DMS53 treated with DMSO at 0.1 percent for 48 hours (cell line): ENCODE measurements around the gene BCL11A.
A peak's percentile ranks its signal among the peaks of the same experiment; 100 is the strongest.

Source experiments
- DNase-seq: peaks from one replicate; lab custom pipeline; 2025; ENCODE audit not compliant: unreplicated experiment; lab: John Stamatoyannopoulos, UW

Gene BCL11A

DNA sequence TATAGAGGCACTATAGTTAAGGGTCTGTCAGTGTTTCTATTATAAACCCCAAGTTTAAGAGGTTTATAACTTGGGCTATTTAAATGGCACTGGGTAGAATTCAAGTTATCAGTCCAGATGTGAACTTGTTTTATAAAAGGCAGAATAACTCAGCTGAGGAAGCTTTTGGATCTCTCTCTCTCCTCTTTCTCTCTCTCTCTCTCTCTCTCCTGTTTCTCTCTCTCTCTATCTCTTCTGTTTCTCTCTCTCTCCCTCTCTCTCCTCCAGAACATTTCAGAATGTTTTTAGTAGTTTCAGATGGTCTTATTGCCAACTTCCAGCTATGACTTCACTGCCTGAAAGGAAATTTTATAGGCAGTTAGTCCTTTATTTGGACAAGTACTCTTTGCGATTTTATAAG, 6.4 kb upstream of the BCL11A start:
- DNase-seq, result no peak

GRCh38 chr2:60558536-60558935, 5.1 kb upstream of the BCL11A start:
- DNase-seq, result no peak

DNA sequence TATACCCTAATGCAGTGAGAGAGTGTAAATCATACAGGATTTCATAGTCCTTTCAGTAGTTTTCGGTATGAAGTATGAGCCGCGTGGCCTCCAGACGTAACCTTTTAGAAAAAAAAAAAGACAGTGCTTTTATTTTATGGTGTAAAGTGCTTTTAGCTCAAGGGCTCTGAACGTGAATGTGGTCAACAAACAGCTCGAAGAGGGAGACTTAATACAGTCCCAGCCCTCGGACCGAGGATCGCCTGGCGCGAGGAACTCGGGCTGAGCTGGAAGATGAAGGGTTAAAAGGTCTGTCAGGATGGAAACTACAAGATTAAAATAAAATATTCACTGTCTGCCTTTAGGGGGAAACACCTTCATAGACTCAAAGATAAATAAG, 4.0 kb upstream of the BCL11A start:
- DNase-seq, result no peak

- no peak for DNase-seq
Measured at GRCh38 chr2:60556576-60557485, 3.4 kb upstream of the BCL11A start.

GRCh38 chr2:60556175-60556574, 2.7 kb upstream of the BCL11A start:
- DNase-seq, result no peak

GRCh38 chr2:60555783-60556139, 2.3 kb upstream of the BCL11A start:
- peak; percentile 50 for DNase-seq

DNA sequence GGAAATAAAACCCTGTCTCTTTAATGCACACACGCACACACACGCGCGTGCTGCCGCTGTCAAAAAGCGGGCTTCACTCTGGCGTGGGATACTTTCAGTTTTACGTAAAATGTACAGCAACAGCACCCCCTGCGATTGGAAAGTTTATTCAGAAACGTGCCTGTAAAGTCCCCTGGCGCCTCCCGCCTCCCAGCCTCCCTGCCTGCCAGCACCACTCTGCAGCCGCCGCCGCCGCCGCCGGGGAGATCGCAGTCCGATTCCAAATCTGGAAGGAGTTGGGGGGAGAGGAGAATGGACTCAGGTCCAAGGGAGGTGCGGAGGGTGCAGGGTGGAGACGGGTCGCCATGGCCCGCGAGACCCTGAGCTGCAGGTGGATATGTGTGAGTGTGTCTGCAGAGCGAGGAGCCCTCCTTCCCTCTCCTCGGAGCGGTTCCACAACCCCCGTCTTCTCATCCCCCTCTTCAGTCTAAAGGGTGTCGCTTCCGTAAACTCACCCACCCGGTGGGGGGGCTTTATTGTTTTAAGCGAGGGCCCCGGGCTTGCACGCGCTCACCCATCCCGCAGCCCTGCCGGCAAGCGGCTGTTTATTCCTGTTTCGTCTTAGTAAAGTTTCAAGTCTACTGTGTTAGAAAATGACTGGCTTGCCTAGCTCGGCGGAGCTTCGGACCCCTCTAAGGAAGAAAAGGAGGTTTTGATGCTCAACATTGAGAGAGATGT, 1.8 kb upstream of the BCL11A start:
- peak; percentile 67 for DNase-seq

DNA sequence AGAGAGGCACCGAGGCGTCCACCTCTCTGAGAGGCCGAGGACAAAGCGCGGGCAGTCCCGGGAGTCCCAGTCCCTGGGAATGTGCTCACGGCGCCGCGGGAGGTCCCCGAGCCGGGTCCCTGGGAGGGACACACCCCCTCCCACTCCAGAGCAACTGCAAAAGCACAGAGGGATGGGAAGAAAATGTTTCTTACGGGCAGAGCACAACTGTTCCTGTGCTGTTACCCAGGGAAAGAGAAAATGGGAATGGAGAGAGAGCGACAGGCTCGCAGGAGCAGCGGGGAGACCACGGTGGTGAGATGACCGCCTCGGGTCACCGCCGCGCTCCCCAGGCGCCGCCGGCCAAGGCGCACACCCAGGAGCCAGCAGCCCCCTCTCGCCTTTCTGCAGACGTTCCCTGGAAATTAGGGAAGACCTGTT, 1.2 kb upstream of the BCL11A start:
- DNase-seq, result peak; percentile 36

DNA sequence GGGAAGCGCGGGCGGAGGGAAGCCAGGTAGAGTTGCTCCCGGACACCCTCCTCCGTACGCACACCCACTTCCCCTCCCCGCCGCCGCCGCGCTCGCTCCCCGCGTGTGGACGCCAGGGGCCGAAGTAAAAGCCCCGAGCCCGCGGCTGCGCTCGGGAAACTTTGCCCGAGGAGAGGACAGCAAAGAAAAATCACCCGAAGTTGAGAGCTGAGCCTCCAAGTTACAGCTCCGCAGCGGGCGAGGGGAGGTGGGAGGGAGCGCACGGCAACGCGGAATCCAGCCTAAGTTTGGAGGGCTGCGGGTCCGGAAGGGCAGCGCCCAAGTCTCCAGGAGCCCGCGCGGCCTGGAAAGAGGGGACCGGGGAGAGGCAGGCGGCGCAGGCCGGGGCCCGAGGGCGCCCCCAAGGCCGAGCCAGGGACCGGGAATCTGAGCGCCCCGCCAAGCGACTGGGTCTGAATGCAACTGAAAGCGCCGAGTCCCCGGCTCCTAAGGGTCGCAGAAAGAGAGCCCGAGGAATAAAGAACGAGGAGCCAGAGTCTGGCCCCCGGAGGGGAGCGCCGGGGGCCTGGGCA, 706 bp upstream of the BCL11A start:
- DNase-seq, result peak; percentile 44

GRCh38 chr2:60552851-60553494, 481 bp downstream of the BCL11A start:
- no peak for DNase-seq

DNA sequence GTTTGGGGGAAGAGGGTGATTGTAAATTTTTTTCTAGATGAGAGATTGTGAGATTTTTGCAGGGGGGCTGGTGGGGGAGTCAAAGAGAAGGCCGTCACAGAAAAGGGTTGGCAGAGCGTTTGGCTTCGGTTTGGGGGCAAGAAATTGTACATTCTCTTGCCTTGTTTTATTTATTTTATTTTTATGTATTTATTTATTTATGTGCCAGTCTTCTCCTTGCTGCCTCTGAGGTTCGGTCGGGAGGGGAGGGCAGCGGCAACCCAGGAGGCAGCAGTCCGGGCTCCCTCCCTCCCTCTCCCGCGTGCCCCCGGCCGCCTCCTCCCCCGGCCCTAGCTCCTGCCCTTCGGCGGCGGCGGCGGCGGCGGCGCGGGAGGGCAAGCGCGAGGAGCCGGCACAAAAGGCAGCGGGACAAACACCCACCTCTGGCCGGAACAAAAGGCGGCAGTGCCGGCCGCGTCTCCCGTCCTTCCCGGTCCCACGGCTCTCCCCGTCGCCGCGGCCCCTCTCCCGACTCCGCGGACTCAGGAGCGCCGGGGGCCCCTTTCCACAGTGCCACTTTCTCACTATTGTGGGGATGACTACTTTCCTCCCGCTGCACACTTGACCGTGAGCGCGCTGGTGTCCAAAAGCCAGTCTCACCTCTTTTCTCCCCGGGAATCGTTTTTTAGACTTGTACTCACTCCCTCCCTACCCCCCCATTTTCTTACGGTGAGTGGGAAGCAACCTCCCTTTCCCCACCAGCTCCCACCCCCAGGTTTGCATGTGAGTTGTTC, 1.2 kb downstream of the BCL11A start:
- DNase-seq, result peak; percentile 53

- DNase-seq, result peak; percentile 43
Measured at GRCh38 chr2:60551240-60552077, 2.0 kb downstream of the BCL11A start.

- DNase-seq, result no peak
Measured at GRCh38 chr2:60550984-60551239, 2.5 kb downstream of the BCL11A start.

- peak; percentile 69 for DNase-seq
Measured at GRCh38 chr2:60550178-60550983, 3.1 kb downstream of the BCL11A start.

- DNase-seq, result peak; percentile 54
Measured at GRCh38 chr2:60549928-60550177, 3.6 kb downstream of the BCL11A start.

DNA sequence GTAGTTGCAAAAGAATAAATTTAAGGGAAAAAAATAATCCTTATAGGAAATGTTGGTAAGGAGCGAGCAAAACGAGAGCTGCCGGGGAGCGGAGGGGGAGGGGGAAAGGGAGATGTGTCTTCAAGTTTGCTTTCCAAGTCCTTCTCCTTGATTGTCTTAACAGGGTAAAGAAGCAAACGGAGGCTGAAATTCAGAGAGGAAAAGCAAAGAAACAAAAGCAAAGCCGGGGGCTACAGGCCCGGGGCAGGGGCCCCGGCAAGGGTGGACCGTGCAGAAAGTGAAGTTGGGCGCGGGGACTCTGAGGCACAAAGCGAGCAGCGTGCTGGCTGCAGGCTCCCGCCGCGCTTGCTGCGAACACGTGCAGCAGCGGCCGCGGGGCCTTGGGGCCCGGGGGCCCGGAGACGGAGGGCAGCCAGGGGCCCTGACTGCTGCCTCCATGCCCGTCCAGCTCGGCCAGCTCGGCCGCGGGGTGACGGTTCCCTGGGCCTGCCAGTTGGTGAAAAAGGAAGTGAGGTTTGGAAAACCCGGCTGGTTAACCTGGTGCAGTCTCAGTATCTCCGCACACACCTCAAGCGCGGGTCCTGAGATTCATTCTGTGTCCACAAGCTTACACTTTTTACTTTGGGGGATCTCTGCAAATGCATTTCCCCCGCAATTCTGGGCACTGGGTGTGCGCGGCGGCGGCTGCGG, 4.1 kb downstream of the BCL11A start:
- DNase-seq, result peak; percentile 63

DNA sequence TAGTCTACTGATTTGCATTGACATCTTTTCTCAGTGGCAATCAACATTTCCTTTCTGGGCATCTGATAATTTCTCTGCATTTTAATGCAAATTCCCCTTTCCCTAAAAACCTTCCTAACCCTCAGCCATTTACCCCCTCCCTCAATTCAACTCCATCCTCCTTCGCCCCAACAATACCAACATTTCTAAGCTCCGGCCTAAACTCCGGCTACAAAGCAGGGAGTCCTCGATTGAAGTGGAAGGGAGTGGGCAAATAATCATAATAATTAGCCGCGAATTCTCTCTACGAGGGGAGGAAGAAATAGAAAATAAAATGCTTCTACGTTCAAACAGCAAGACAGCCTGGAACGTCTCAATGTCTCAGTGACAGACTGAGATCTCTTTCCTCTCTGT, 4.6 kb downstream of the BCL11A start:
- DNase-seq, result no peak

- DNase-seq, result no peak
Measured at GRCh38 chr2:60548311-60548710, 5.1 kb downstream of the BCL11A start.

GRCh38 chr2:60547841-60548240, 5.6 kb downstream of the BCL11A start:
- DNase-seq, result no peak
